OCI-LY7 (cell line): ENCODE results near the gene RGPD3.
"Not testable (repeated sequence)": the region's sequence is repeated elsewhere in the genome, so short reads cannot be mapped to it uniquely, and the experiment has no call there.

ENCODE experiments used
- EZH2phosphoT487 ChIP-seq: fragments of 200-600 bp; sonication (generic); IDR thresholded peaks from 2 replicates; pipeline ENCODE4 v1.6.1; 2018; ENCODE audit warnings: low read depth, borderline replicate concordance, mild to moderate bottlenecking, mixed run types, antibody characterized with exemption, low read length, moderate library complexity, mixed read lengths
- TF ChIP-seq, protein P1 (sequence below): fragments of 200-600 bp; sonication (generic); conservative IDR thresholded peaks from 2 replicates; pipeline ENCODE4 v1.5.1; 2014; ENCODE audit warnings: mild to moderate bottlenecking, antibody characterized with exemption, low read length, moderate library complexity, mixed read lengths

- TF ChIP-seq, protein P1, sequence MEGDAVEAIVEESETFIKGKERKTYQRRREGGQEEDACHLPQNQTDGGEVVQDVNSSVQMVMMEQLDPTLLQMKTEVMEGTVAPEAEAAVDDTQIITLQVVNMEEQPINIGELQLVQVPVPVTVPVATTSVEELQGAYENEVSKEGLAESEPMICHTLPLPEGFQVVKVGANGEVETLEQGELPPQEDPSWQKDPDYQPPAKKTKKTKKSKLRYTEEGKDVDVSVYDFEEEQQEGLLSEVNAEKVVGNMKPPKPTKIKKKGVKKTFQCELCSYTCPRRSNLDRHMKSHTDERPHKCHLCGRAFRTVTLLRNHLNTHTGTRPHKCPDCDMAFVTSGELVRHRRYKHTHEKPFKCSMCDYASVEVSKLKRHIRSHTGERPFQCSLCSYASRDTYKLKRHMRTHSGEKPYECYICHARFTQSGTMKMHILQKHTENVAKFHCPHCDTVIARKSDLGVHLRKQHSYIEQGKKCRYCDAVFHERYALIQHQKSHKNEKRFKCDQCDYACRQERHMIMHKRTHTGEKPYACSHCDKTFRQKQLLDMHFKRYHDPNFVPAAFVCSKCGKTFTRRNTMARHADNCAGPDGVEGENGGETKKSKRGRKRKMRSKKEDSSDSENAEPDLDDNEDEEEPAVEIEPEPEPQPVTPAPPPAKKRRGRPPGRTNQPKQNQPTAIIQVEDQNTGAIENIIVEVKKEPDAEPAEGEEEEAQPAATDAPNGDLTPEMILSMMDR: not testable (repeated sequence)
- not testable (repeated sequence) for TF ChIP-seq EZH2phosphoT487
Measured at GRCh38 chr2:106390680-106391079, 77.5 kb downstream of the RGPD3 start.
